Stimulated activated CD8-positive, alpha-beta memory T cell treated with anti-CD3 and anti-CD28 coated beads, Interleukin-7, amount 100 ng/mL, for 24 hours (primary cell): ENCODE data around the gene RBM18.

ENCODE experiments used
- DNase-seq: peaks from one replicate; pipeline ENCODE4 v3.0.0-alpha.2; 2020; ENCODE audit warnings: low read depth

RBM18 gene

GRCh38 chr9:122221183-122221811, 43.3 kb downstream of the RBM18 start:
- no peak for DNase-seq

GRCh38 chr9:122220673-122221182, 43.9 kb downstream of the RBM18 start:
- DNase-seq: no peak

DNA sequence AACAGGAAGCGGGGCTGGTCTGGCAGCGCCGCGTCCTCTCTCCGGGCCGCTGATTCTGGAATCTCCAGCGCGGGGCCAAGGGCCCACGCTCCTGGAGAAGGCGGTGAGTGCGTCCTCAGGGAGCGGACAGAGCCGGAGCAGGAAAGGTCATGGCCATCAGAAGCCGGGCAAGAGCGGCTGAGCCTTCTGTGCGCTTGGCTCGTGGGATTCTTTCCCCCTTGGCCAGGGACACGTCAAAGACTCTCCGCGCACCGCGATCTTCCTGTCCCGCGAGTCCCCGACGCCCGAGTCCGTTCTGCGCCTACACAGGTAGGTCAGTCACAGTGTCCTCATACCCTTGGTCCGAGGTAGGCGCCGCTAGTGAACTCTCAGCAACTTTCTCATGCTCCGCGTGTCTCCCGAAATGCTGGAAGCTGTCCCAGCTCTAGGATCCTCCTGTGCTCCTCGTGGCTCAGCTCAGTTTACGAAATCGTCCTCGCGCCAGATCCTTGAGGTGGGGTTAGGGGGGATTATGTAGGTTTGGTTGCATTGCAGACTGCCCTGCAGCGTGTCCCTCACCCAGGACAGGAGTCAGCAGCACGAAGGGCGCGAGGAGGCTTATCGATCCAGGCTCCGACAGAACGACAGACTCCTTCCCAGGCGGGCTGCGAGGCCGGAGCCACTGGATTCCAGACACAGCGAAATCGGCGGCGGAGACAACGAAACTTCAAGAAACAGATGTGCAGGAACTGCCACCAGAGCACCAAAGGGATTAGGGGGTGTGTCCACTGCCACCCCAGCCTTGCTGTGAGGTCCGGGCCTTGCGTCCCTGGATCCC, 44.6 kb downstream of the RBM18 start:
- DNase-seq: no peak

GRCh38 chr9:122218935-122219855, 45.4 kb downstream of the RBM18 start:
- no peak for DNase-seq

DNA sequence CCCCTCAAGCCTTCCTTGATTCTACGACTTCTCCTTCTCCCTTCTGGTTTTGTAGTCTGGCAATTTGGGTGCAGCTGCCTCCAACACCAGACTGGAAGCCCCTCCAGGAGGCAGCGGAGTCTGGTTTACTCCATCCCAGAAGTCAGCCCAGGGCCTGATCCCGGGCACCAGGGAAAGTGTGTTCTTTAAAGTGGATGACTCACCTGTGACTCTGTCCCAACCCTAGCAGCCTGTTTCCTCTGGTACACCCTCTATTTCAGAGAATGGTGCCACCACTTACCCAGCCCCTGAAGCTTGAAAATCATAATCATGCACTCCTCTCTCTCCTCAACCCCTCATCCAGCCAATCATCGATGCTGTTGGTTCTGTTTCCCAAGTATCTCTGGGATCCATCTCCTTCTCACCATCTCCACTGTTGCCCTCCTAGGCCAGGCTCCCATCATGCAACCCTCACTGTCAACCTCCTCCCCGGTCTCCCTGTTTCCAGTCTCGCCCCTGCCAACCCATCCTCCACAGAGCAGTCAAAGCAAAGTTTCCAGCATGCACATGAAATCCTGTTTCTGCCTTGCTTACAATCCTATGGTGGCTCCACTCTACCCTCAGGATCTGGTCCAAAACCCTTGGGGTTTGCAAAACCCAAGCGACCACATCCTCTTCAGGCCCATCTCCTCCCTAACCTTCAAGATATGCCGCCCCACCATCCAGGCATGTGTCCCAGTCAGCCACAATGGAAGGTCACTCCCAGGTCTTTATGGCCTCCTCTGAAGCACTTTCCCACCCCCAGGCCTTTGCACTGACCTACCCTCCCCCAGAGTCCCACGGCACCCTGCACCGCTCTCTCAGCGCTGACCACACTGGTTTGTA, 46.3 kb downstream of the RBM18 start:
- no peak for DNase-seq

- DNase-seq: no peak
Measured at GRCh38 chr9:122217640-122218039, 47.0 kb downstream of the RBM18 start.

GRCh38 chr9:122216798-122217418, 47.7 kb downstream of the RBM18 start:
- DNase-seq: no peak

DNA sequence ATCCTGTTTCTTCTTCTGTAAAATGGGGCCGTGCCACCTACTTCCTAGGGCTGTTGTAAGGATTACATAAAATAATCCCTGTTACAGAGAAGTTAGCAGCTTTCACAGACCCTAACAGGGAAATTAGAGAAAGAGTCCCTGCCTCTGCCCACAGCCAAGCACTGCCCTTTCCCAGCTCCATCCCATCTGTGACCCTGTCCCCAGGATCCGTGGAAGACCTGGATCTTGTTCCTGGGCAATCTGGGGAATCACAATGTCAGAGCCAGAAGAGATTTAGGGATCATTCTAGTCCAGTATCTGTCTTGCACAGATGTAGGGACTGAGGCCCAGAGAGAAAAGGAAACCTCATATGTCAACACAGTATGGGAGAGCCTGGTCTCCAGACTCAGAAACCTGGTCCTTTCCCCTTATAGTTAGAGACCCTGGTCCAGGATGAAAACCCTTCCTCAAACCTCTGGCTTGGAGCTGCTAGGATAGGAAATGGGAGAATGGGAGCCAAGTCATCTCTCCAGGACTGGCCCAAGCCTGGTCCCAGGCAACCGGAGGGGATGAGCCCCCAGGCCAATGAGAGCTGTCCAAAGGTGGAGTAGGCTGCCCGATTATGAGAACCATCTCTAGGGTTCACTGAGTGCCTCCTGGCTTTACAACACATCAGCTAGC, 48.4 kb downstream of the RBM18 start:
- no peak for DNase-seq

DNA sequence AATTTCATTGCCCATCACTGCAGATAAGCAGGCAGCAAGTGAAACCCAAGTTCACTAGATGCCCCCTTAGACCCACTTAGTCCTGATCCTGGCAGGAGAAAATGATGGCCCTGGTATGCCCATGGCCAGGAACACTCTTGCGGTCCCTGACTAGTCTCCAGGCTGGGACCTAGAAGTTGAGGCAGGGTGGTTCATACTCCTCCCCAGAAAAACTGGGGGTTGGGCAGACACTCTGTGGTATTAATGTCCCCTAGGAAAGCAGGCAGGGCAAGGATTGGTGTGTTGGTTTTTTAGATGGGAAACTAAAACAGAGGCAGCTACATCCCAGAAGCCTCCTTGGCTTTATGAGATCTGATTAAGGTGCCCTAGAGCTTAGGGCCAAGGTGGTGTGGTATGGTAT, 49.0 kb downstream of the RBM18 start:
- no peak for DNase-seq

GRCh38 chr9:122214507-122214906, 50.1 kb downstream of the RBM18 start:
- DNase-seq: no peak

- peak; percentile 12 for DNase-seq
Measured at GRCh38 chr9:122213589-122214413, 50.8 kb downstream of the RBM18 start.

DNA sequence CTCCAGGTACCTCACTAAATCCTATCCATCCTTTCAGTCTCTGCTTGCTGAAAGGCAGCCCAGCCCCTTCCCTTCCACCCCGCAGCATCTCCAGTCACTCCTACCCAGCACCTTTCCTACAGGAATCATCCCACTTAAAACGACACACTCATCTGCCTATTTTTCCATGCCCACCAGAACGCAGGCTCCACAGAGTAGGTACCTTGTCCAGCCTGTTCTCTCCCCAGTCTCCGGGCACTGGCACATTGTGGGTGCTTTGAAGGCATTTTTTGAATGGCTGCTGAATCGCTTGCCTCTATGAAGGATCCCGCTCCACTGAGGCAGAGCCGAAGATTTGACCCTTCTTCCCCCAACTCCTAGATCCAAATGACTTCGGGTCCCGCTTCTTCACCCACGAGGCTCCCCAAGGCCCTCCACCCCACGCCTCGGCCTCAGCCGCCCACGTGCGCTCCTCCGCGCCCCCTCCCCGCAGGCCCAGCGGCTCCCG, 51.5 kb downstream of the RBM18 start:
- no peak for DNase-seq

DNA sequence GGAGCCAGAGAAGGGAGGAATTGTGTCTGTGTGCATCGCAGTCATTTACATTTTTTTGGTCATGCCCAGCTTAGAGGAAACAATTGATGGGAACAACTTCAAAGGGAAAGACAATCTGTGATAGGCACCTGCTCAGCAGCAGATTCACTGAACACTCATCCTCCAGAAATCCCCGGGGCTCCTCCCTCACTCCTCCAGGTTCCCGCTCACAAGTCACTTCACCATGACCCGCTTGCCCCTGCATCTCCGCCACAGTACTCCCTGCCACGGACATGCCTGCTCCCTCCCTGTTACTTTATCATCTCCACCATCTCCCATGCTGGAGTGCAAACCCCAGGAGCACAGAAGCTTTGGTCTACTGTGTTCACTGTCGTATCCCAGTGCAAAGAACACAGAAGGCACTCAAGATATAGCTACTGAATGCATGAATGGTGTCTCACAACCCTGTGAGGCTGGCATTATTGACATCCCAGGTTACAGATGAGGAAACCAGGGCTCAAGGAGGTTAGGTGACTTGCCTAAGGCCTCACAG, 52.1 kb downstream of the RBM18 start:
- no peak for DNase-seq

GRCh38 chr9:122209451-122209850, 55.2 kb downstream of the RBM18 start:
- DNase-seq: no peak

DNA sequence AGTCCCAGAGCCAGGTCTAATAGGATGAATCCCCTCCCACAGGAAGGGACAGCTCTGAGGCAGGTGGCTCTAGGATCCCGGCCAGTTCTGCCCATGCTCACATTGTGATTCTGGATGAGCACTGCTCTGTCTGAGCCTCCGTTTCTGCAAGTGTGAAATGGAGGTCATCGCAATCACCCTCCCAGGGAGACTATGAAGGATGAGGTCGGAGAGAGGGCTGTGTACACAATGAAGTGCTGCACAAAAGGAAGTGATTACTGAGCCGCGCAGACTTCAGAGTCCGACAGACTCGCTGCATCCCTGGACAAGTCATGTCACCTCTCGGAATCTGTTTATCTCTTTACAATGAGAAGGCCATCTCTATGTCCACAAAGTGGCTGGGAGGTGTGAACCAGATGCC, 57.5 kb downstream of the RBM18 start:
- DNase-seq: no peak

DNA sequence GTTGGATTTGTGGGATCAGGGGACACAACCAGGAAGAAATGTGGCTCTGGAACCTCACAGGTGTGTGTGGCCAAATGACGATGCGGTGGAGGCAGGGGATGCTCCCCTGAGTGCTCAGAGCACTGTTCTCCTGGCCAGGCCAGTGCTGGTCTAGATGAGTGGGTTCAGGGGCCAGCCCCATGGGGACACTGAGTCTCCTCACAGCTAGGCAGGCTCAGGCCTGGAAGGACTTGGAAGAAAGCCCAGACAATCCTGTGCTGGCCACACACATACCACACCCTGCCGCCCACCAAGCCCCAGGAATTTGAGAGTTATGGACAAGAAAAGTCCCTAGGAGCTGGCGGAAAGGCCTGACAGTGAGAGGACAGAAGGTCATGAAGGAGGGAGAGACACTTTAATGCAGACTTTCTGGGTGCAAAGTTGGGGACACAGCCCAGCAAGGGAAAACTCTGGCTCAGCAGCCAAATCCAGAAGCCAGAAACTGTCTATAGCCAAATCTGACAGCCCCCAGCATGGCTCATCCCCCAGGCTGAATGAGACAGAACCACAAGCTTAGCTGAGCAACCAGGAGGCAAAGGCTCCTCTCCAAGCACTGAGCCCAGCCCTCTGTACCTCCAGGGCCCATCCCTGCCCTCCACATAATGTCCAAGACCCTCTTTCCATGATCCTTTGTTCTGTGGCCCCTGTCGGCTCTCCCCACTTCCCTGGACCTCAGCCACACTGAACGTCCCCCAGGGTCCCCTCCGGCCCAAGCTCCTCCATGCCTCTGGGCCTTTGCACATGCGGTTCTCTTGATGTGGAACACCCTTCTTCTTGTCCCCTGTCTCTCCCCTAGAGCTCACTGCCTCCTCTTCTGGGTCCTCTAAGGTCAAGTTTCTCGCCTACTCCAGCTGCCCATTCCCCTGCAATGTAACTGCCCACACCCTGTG, 58.3 kb downstream of the RBM18 start:
- DNase-seq: no peak

GRCh38 chr9:122205176-122205575, 59.5 kb downstream of the RBM18 start:
- no peak for DNase-seq

- DNase-seq: no peak
Measured at GRCh38 chr9:122204491-122204890, 60.1 kb downstream of the RBM18 start.
